Upper lobe of left lung (tissue), 6 donors: Measurements from ENCODE around the gene HNRNPK. TPM values are rescaled to one million over a fixed set of nuclear protein-coding genes. Genes with fewer than 3 reads are reported as not detected.

Experiments
- ATAC-seq, 2 donors: fragments of 200-7000 bp; cut with Tn5 transposase; one replicate each; pipeline ENCODE4 v1.9.1; 2022; ENCODE audit warnings: mild to moderate bottlenecking in 2 of 2, moderate library complexity in 2 of 2; ENCODE audit not compliant: low FRiP score in 2 of 2
- DNase-seq, 2 donors: peaks; one replicate each; pipeline ENCODE4 v3.0.0-alpha.2; 2019 to 2020
- H3K27ac ChIP-seq, 4 donors: fragments of 200-600 bp; sonication (generic); one replicate each; pipeline ENCODE4 v1.5.1; 2016 to 2019
- H3K27me3 ChIP-seq, 4 donors: fragments of 200-600 bp; sonication (generic); one replicate each; pipeline ENCODE4 v1.5.1; 2017 to 2019
- H3K36me3 ChIP-seq, 4 donors: fragments of 200-600 bp; sonication (generic); one replicate each; pipeline ENCODE4 v1.5.1; 2016 to 2019
- H3K4me1 ChIP-seq, 4 donors: fragments of 200-600 bp; sonication (generic); one replicate each; pipeline ENCODE4 v1.5.1; 2018 to 2019
- H3K4me3 ChIP-seq, 4 donors: fragments of 200-600 bp; sonication (generic); one replicate each; pipeline ENCODE4 v1.5.1; 2017 to 2019; ENCODE audit warnings: mild to moderate bottlenecking in 2 of 4, moderate library complexity in 1 of 4
- H3K9me3 ChIP-seq, 4 donors: fragments of 200-600 bp; sonication (generic); one replicate each; pipeline ENCODE4 v1.5.1; 2018 to 2019
- EP300 ChIP-seq, 4 donors: sonication (generic); formaldehyde crosslinking; IDR thresholded peaks; one replicate each; pipeline ENCODE4 v1.5.1; 2017; ENCODE audit warnings: antibody characterized with exemption in 4 of 4, control low read depth in 2 of 4
- POLR2A ChIP-seq, 4 donors: fragments of 450-650 bp; IDR thresholded peaks; one replicate each; pipeline ENCODE4 v1.5.1; 2016 to 2017; ENCODE audit warnings: antibody characterized with exemption in 4 of 4, mild to moderate bottlenecking in 2 of 4
- POLR2AphosphoS5 ChIP-seq, 2 donors: sonication (generic); formaldehyde crosslinking; IDR thresholded peaks; one replicate each; pipeline ENCODE4 v1.5.1; 2017; ENCODE audit warnings: antibody characterized with exemption in 2 of 2
- WGBS, 2 donors: methylation state at CpG; one replicate each; pipeline ENCODE4 v1.1.5; 2017 to 2018; 5-methylcytosine and 5-hydroxymethylcytosine counted together
- total RNA-seq, 6 donors: library from RNA; depleted of rRNA in 4 of 6; stranded (reverse); fragments of >200 nt in 4 of 6; gene quantifications; one replicate each; pipeline versions ENCODE4 v1.1.0 to v1.2.1, GENCODE V29; 2016 to 2021
- TF ChIP-seq, protein P1 (sequence below), 6 experiments: fragments of 450-650 bp in 4 of 6; fragments of 200-600 bp in 2 of 6; sonication (generic) in 2 of 6; IDR thresholded peaks; one replicate each; pipeline ENCODE4 v1.5.1; 2016 to 2019; ENCODE audit warnings: antibody characterized with exemption in 6 of 6
- donor health status: DM: no; HTN: no; CAD: no; lungs with moderate emphysema.
- donor health status: DM: no; HTN: yes; CAD: no; lungs with severe emphysema.

Gene HNRNPK
- total RNA-seq, 6 donors from 2014 or later, result 178 to 465 (median 359) TPM

DNA sequence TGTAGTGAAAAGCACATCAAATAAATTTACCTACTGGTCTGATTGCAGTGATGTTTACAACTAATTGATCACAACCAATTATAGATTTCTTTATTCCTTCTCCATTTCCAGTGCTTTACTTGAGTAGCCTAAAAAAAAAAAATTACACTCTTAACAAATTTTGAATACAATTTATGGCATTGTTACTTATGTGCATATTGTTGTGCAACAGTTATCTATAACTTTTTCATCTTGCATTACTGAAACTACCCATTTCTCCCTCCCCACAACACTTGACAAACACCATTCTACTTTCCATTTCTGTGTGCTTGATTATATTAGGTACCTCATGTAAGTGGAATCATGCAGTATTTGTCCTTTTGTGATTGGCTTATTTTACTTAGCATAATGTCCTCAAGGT is 12.9 kb upstream of the HNRNPK start:
- H3K36me3 ChIP-seq, result peaks cover 0 to 4% (median 0%) of the 10 kb centered on the region in 4 donors
- DNase-seq, result no peak
- H3K27ac ChIP-seq, result no peak overlapping the region
- no peaks in the 10 kb centered on the region for H3K4me1 ChIP-seq
- no peak for ATAC-seq
- TF ChIP-seq POLR2A (IDR thresholded peaks at IDR 0.05), result no peak
- TF ChIP-seq, protein P1, sequence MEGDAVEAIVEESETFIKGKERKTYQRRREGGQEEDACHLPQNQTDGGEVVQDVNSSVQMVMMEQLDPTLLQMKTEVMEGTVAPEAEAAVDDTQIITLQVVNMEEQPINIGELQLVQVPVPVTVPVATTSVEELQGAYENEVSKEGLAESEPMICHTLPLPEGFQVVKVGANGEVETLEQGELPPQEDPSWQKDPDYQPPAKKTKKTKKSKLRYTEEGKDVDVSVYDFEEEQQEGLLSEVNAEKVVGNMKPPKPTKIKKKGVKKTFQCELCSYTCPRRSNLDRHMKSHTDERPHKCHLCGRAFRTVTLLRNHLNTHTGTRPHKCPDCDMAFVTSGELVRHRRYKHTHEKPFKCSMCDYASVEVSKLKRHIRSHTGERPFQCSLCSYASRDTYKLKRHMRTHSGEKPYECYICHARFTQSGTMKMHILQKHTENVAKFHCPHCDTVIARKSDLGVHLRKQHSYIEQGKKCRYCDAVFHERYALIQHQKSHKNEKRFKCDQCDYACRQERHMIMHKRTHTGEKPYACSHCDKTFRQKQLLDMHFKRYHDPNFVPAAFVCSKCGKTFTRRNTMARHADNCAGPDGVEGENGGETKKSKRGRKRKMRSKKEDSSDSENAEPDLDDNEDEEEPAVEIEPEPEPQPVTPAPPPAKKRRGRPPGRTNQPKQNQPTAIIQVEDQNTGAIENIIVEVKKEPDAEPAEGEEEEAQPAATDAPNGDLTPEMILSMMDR (IDR thresholded peaks at IDR 0.05), result no peak
- H3K9me3 ChIP-seq, result no peaks in the 10 kb centered on the region
- no peak overlapping the region for H3K4me3 ChIP-seq
- H3K27me3 ChIP-seq, result no peaks in the 10 kb centered on the region

DNA sequence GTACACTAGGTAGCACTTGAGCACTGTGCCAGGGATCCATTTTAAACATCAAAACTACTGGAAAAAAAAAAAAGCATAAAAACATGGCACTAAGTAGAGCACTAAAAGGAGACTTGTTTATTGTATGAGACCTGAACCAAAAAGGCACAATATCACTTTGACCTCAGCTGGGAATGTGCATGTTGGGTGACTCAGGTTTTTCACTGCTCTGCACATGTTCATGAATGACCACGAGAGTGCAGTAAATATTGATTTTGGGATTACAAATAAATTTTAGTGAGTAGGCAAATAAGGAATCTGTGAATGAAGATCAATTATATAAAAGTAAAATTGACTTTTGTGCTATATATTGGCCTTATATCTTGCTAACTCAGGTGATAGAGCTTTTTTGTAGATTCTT is 12.4 kb upstream of the HNRNPK start:
- no peak overlapping the region for H3K4me3 ChIP-seq
- H3K4me1 ChIP-seq, result no peaks in the 10 kb centered on the region
- H3K27ac ChIP-seq, result no peak overlapping the region
- TF ChIP-seq POLR2A (IDR thresholded peaks at IDR 0.05) (no peak), POLR2AphosphoS5 (IDR thresholded peaks at IDR 0.05) (no peak), EP300 (IDR thresholded peaks at IDR 0.05) (no peak)
- TF ChIP-seq, protein P1 (IDR thresholded peaks at IDR 0.05), result no peak
- no peaks in the 10 kb centered on the region for H3K27me3 ChIP-seq
- ATAC-seq (no peak), DNase-seq (no peak)
- no peaks in the 10 kb centered on the region for H3K9me3 ChIP-seq
- 63 to 69% methylated on average over 1 of the region's 1 CpG for WGBS, 2 donors
- H3K36me3 ChIP-seq, result peaks cover 0 to 4% (median 0%) of the 10 kb centered on the region in 4 donors

DNA sequence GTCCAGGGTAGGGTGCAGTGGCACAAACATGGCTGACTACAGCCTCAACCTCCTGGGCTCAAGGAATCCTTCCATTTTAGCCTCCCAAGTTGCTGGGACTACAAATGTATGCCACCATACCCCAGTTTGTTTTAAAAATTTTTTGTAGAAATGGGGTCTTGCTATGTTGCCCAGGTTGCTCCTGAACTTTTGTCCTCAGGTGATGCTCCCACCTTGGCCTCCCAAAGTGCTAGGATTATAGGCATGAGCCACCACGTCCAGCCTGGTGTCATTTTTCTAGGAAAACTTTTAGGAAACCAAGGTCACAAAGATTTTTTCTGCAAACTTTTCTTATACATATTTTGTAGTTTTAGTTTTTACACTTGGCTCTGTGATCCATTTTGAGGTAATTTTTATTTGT is 11.3 kb upstream of the HNRNPK start:
- WGBS, 2 donors, result 96 to 100% methylated on average over 1 of the region's 1 CpG
- H3K27ac ChIP-seq, result no peak overlapping the region
- H3K36me3 ChIP-seq, result peaks cover 0 to 4% (median 0%) of the 10 kb centered on the region in 4 donors
- TF ChIP-seq, protein P1 (IDR thresholded peaks at IDR 0.05), result no peak
- TF ChIP-seq POLR2AphosphoS5 (IDR thresholded peaks at IDR 0.05) (no peak), POLR2A (IDR thresholded peaks at IDR 0.05) (no peak)
- H3K4me3 ChIP-seq, result no peak overlapping the region
- DNase-seq (no peak), ATAC-seq (no peak)
- no peaks in the 10 kb centered on the region for H3K9me3 ChIP-seq
- H3K27me3 ChIP-seq, result no peaks in the 10 kb centered on the region
- H3K4me1 ChIP-seq, result peaks cover 0 to 8% (median 7%) of the 10 kb centered on the region in 4 donors

DNA sequence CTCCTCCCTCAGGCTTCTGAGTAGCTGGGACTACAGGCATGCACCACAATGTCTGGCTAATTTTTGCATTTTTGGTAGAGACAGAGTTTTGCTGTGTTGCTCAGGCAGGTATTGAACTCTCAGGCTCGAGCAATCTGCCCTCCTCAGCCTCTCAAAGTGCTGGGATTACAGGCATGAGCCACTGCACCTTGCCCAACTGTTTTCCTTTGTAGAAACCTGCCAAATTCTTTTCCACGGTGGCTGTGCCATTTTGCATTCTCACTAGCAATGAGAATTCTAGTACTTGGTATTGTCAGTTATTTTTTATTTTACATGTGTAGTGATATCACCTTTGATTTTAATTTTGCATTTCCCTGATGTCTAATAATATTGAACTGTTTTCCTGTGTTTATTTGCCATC is 8.4 kb upstream of the HNRNPK start:
- H3K27ac ChIP-seq, result no peak overlapping the region
- ATAC-seq (no peak), DNase-seq (no peak)
- H3K36me3 ChIP-seq, result peaks cover 0 to 4% (median 0%) of the 10 kb centered on the region in 4 donors
- no peak overlapping the region for H3K4me3 ChIP-seq
- no peaks in the 10 kb centered on the region for H3K27me3 ChIP-seq
- peaks cover 0 to 8% (median 7%) of the 10 kb centered on the region in 4 donors for H3K4me1 ChIP-seq
- no peaks in the 10 kb centered on the region for H3K9me3 ChIP-seq
- 88 to 95% methylated on average over 2 of the region's 2 CpGs for whole genome bisulfite sequencing, 2 donors
- TF ChIP-seq, protein P1 (IDR thresholded peaks at IDR 0.05), result no peak
- no peak for TF ChIP-seq POLR2A (IDR thresholded peaks at IDR 0.05)
- no peak for TF ChIP-seq POLR2AphosphoS5 (IDR thresholded peaks at IDR 0.05)
- no peak for TF ChIP-seq EP300 (IDR thresholded peaks at IDR 0.05)

DNA sequence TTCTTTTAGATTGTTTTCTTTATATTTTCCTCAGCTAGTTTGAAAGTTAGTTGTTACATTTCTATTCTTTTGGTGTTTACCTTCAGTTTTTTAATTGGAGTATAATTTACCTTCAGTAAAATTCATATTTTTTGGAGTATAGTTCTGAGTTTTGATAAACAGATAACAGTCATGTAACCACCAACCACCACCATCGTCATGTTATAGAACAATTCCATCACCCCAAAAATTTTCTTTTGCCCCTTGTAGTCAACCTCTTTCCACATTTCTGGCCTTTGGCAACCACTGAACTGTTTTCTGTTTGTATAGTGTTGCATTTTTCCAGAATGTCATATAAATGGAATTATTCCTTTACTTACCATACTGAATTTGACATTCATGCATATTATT is 7.4 kb upstream of the HNRNPK start:
- TF ChIP-seq, protein P1 (IDR thresholded peaks at IDR 0.05), result no peak
- no peak for TF ChIP-seq EP300 (IDR thresholded peaks at IDR 0.05)
- TF ChIP-seq POLR2AphosphoS5 (IDR thresholded peaks at IDR 0.05), result no peak
- TF ChIP-seq POLR2A (IDR thresholded peaks at IDR 0.05), result no peak
- Histone ChIP-seq H3K9me3 (no peaks in the 10 kb centered on the region), H3K27ac (no peak overlapping the region), H3K36me3 (peaks cover 0 to 4% (median 0%) of the 10 kb centered on the region in 4 donors), H3K4me1 (peaks cover 0 to 16% (median 8%) of the 10 kb centered on the region in 4 donors), H3K27me3 (no peaks in the 10 kb centered on the region), H3K4me3 (no peak overlapping the region)
- no peak for DNase-seq
- ATAC-seq, result no peak
- WGBS, 2 donors, result 86 to 96% methylated on average over 1 of the region's 1 CpG
